ENCODE data around the gene PACSIN2.

PACSIN2 gene

GRCh38 chr22:42883121-42883520 is 131.8 kb downstream of the PACSIN2 start:
- TF ChIP-seq GATA2 (IDR thresholded peaks at IDR 0.05; ENCODE audit: low read depth, low read length) (no peak), GATA3 (IDR thresholded peaks at IDR 0.05; ENCODE audit: low read depth, low read length) (no peak)

- no peak for TF ChIP-seq GATA3 (IDR thresholded peaks at IDR 0.05; ENCODE audit: low read depth, low read length)
- no peak for TF ChIP-seq GATA2 (IDR thresholded peaks at IDR 0.05; ENCODE audit: low read depth, low read length)
Observed at GRCh38 chr22:42881982-42882656, 132.8 kb downstream of the PACSIN2 start.

- TF ChIP-seq GATA3 (IDR thresholded peaks at IDR 0.05; ENCODE audit: low read depth, low read length) (no peak), GATA2 (IDR thresholded peaks at IDR 0.05; ENCODE audit: low read depth, low read length) (no peak)
Observed at GRCh38 chr22:42881298-42881697, 133.7 kb downstream of the PACSIN2 start.

GRCh38 chr22:42880815-42881214 is 134.1 kb downstream of the PACSIN2 start:
- TF ChIP-seq GATA2 (IDR thresholded peaks at IDR 0.05; ENCODE audit: low read depth, low read length) (no peak), GATA3 (IDR thresholded peaks at IDR 0.05; ENCODE audit: low read depth, low read length) (no peak)

- TF ChIP-seq GATA3 (IDR thresholded peaks at IDR 0.05; ENCODE audit: low read depth, low read length) (no peak), GATA2 (IDR thresholded peaks at IDR 0.05; ENCODE audit: low read depth, low read length) (no peak)
Observed at GRCh38 chr22:42879371-42880021, 135.5 kb downstream of the PACSIN2 start.

- TF ChIP-seq GATA2 (IDR thresholded peaks at IDR 0.05; ENCODE audit: low read depth, low read length) (no peak), GATA3 (IDR thresholded peaks at IDR 0.05; ENCODE audit: low read depth, low read length) (no peak)
Observed at GRCh38 chr22:42878561-42879305, 136.2 kb downstream of the PACSIN2 start.

- TF ChIP-seq GATA2 (IDR thresholded peaks at IDR 0.05; ENCODE audit: low read depth, low read length) (no peak), GATA3 (IDR thresholded peaks at IDR 0.05; ENCODE audit: low read depth, low read length) (no peak)
Observed at GRCh38 chr22:42877597-42878340, 137.2 kb downstream of the PACSIN2 start.

- TF ChIP-seq GATA3 (IDR thresholded peaks at IDR 0.05; ENCODE audit: low read depth, low read length) (no peak), GATA2 (IDR thresholded peaks at IDR 0.05; ENCODE audit: low read depth, low read length) (no peak)
Observed at GRCh38 chr22:42877158-42877557, 137.8 kb downstream of the PACSIN2 start.

GRCh38 chr22:42876041-42876440 is 138.9 kb downstream of the PACSIN2 start:
- no peak for TF ChIP-seq GATA2 (IDR thresholded peaks at IDR 0.05; ENCODE audit: low read depth, low read length)

GRCh38 chr22:42874010-42874409 is 140.9 kb downstream of the PACSIN2 start:
- TF ChIP-seq GATA2 (IDR thresholded peaks at IDR 0.05; ENCODE audit: low read depth, low read length): no peak
- no peak for TF ChIP-seq GATA3 (IDR thresholded peaks at IDR 0.05; ENCODE audit: low read depth, low read length)

GRCh38 chr22:42873356-42873755 is 141.6 kb downstream of the PACSIN2 start:
- TF ChIP-seq GATA2 (IDR thresholded peaks at IDR 0.05; ENCODE audit: low read depth, low read length) (no peak), GATA3 (IDR thresholded peaks at IDR 0.05; ENCODE audit: low read depth, low read length) (no peak)

GRCh38 chr22:42872821-42873220 is 142.1 kb downstream of the PACSIN2 start:
- no peak for TF ChIP-seq GATA3 (IDR thresholded peaks at IDR 0.05; ENCODE audit: low read depth, low read length)
- TF ChIP-seq GATA2 (IDR thresholded peaks at IDR 0.05; ENCODE audit: low read depth, low read length): no peak

- TF ChIP-seq GATA3 (IDR thresholded peaks at IDR 0.05; ENCODE audit: low read depth, low read length): no peak
- TF ChIP-seq GATA2 (IDR thresholded peaks at IDR 0.05; ENCODE audit: low read depth, low read length): no peak
Observed at GRCh38 chr22:42871146-42872050, 143.6 kb downstream of the PACSIN2 start.
